PC-9 (cell line): ENCODE results near the gene UHMK1. TPM values are rescaled to one million over a fixed set of nuclear protein-coding genes. Genes with fewer than 3 reads are reported as not detected.
"Not testable (repeated sequence)": the region's sequence is repeated elsewhere in the genome, so short reads cannot be mapped to it uniquely, and the experiment has no call there.

ENCODE experiments used
- Bru-seq: library from RNA; stranded (reverse); fragments of 400-500 nt; gene quantifications from one replicate; lab custom pipeline; 2021; lab: Mats Ljungman, UMichigan
- BruChase-seq, 2 experiments: library from RNA; stranded (reverse); fragments of 400-500 nt; gene quantifications; one replicate each; lab custom pipeline; 2021; lab: Mats Ljungman, UMichigan
- BruUV-seq: library from RNA; stranded (reverse); fragments of 400-500 nt; replicated peaks from 2 replicates; lab custom pipeline; 2021; lab: Mats Ljungman, UMichigan
- CTCF ChIA-PET: fragments of 300-600 bp; sonication (Branson Sonifier 250); formaldehyde crosslinking; loops from one replicate; lab custom pipeline; 2022; ENCODE audit warnings: antibody characterized with exemption; lab: Charles Lee
- POLR2A ChIA-PET: fragments of 300-600 bp; sonication (Branson Sonifier 250); formaldehyde crosslinking; loops from one replicate; lab custom pipeline; 2022; ENCODE audit warnings: antibody characterized with exemption; ENCODE audit not compliant: unreplicated experiment; lab: Charles Lee
- DNase-seq, 2 experiments: peaks; one replicate each; pipeline versions ENCODE4 v3.0.0 to v3.0.0-alpha.2; 2015 to 2022; ENCODE audit warnings: mixed read lengths in 1 of 2
- H2AFZ ChIP-seq: fragments of 200-600 bp; sonication (generic); 2 replicates; pipeline ENCODE4 v1.8.1; 2017; ENCODE audit warnings: antibody characterized with exemption
- H3F3A ChIP-seq: fragments of 200-600 bp; sonication (generic); 2 replicates; pipeline ENCODE4 v1.8.1; 2017; ENCODE audit warnings: antibody characterized with exemption, mild to moderate bottlenecking, low read depth; ENCODE audit not compliant: insufficient read depth
- H3K27ac ChIP-seq: fragments of 200-600 bp; sonication (generic); 2 replicates; pipeline ENCODE4 v1.6.1; 2016; ENCODE audit warnings: mixed run types
- H3K27me3 ChIP-seq: fragments of 200-600 bp; sonication (generic); 2 replicates; pipeline ENCODE4 v1.6.1; 2016; ENCODE audit warnings: low read depth, mixed run types; ENCODE audit not compliant: insufficient read depth
- H3K36me3 ChIP-seq: fragments of 200-600 bp; sonication (generic); 2 replicates; pipeline ENCODE4 v1.6.1; 2016; ENCODE audit warnings: low read depth, mixed run types
- H3K4me1 ChIP-seq: fragments of 200-600 bp; sonication (generic); replicated peaks from 2 replicates; pipeline ENCODE4 v1.6.1; 2016; ENCODE audit warnings: mixed run types; ENCODE audit not compliant: insufficient read depth
- H3K4me2 ChIP-seq: fragments of 200-600 bp; sonication (generic); 2 replicates; pipeline ENCODE4 v1.6.1; 2017; ENCODE audit warnings: mixed run types
- H3K4me3 ChIP-seq: fragments of 200-600 bp; sonication (generic); 2 replicates; pipeline ENCODE4 v1.6.1; 2016; ENCODE audit warnings: mixed run types
- H3K79me2 ChIP-seq: fragments of 200-600 bp; sonication (generic); 2 replicates; pipeline ENCODE4 v1.6.1; 2017; ENCODE audit warnings: low read depth, mixed run types
- H3K9me2 ChIP-seq: fragments of 200-600 bp; sonication (generic); 2 replicates; pipeline ENCODE4 v1.8.1; 2017; ENCODE audit warnings: mild to moderate bottlenecking; ENCODE audit not compliant: insufficient read depth
- H3K9me3 ChIP-seq: fragments of 200-600 bp; sonication (generic); 2 replicates; pipeline ENCODE4 v1.8.1; 2016; ENCODE audit warnings: low read depth; ENCODE audit not compliant: insufficient read depth
- H4K20me1 ChIP-seq: fragments of 200-600 bp; sonication (generic); 2 replicates; pipeline ENCODE4 v1.8.1; 2017; ENCODE audit not compliant: insufficient read depth
- EZH2 ChIP-seq: fragments of 200-600 bp; sonication (generic); IDR thresholded peaks from 2 replicates; pipeline ENCODE4 v1.8.0; 2017; ENCODE audit warnings: antibody characterized with exemption, low read depth
- intact Hi-C: fragments of 100-400 bp; cut with micrococcal nuclease; formaldehyde crosslinking; loops from one replicate; pipeline ENCODE4 v1.10.0; 2022; ENCODE audit not compliant: unreplicated experiment
- long read RNA-seq: library from polyadenylated mRNA; stranded (forward); transcript quantifications from one replicate; pipeline ENCODE4 v2.0.0, GENCODE V29; 2022
- total RNA-seq: library from RNA; stranded (reverse); gene quantifications from 2 replicates; pipeline ENCODE4 v1.2.3, GENCODE V29; 2021
- TF ChIP-seq, protein P1 (sequence below): fragments of 200-600 bp; sonication (generic); conservative IDR thresholded peaks from 2 replicates; pipeline ENCODE4 v1.6.1; 2017; ENCODE audit warnings: mixed run types, antibody characterized with exemption, mild to moderate bottlenecking, moderate library complexity

UHMK1 gene
- 34.8 and 49.5 TPM in 2 replicates for total RNA-seq
- percentile 89 among the genes with signal in this experiment for Bru-seq, nascent RNA
- BruChase-seq, experiment 1, labeled RNA remaining after a 2-hour chase, result percentile 96 among the genes with signal in this experiment
- percentile 98 among the genes with signal in this experiment for BruChase-seq, experiment 2, labeled RNA remaining after a 6-hour chase
- long read RNA-seq, full-length matches to known transcripts, result 17 of 30 reads
- long read RNA-seq, partial matches to known transcripts, result 0 of 30 reads
- long read RNA-seq, other reads (novel, unspliced or antisense), result 13 of 30 reads

- H3K79me2 ChIP-seq, result peaks cover 38% of the 10 kb centered on the region
- H2AFZ ChIP-seq, result peak within 1 kb of the TSS; percentile 99
- H4K20me1 ChIP-seq, result peaks cover 14% of the 10 kb centered on the region; the same call in 1 of the 2 replicates
- no peaks in the 10 kb centered on the region for H3K9me2 ChIP-seq
- POLR2A ChIA-PET, result no interaction called here
- intact Hi-C loops, result loop anchor here (2.0 to 5.0 kb wide), 3 partner anchors 63 to 441 kb away; partner anchors contain the start of gene UAP1
- BruUV-seq, result TSS peak; percentile 55
- TF ChIP-seq EZH2, result no peak
- TF ChIP-seq, protein P1, sequence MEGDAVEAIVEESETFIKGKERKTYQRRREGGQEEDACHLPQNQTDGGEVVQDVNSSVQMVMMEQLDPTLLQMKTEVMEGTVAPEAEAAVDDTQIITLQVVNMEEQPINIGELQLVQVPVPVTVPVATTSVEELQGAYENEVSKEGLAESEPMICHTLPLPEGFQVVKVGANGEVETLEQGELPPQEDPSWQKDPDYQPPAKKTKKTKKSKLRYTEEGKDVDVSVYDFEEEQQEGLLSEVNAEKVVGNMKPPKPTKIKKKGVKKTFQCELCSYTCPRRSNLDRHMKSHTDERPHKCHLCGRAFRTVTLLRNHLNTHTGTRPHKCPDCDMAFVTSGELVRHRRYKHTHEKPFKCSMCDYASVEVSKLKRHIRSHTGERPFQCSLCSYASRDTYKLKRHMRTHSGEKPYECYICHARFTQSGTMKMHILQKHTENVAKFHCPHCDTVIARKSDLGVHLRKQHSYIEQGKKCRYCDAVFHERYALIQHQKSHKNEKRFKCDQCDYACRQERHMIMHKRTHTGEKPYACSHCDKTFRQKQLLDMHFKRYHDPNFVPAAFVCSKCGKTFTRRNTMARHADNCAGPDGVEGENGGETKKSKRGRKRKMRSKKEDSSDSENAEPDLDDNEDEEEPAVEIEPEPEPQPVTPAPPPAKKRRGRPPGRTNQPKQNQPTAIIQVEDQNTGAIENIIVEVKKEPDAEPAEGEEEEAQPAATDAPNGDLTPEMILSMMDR, result no peak
- DNase-seq, result peak; percentile 74 to 85
- peak within 1 kb of the TSS; percentile 97 for H3K4me3 ChIP-seq
- peak within 1 kb of the TSS; percentile 86 for H3K4me2 ChIP-seq
- H3F3A ChIP-seq, result no peaks in the 10 kb centered on the region
- no peaks in the 10 kb centered on the region for H3K27me3 ChIP-seq
- peak within 1 kb of the TSS; percentile 61 for H3K27ac ChIP-seq
- H3K9me3 ChIP-seq, result no peaks in the 10 kb centered on the region
- H3K36me3 ChIP-seq, result peaks cover 22% of the 10 kb centered on the region
- CTCF ChIA-PET, result no interaction called here
- H3K4me1 ChIP-seq, result 0 out of 2 replicates have a peak, but pooled peaks cover 12% of the 10 kb centered on the region
Measured at GRCh38 chr1:162497723-162498495, at the start of gene UHMK1. Gene UHMK1 (plus strand): TSS chr1:162497818. CDS start chr1:162498001, 183 bp downstream.

DNA sequence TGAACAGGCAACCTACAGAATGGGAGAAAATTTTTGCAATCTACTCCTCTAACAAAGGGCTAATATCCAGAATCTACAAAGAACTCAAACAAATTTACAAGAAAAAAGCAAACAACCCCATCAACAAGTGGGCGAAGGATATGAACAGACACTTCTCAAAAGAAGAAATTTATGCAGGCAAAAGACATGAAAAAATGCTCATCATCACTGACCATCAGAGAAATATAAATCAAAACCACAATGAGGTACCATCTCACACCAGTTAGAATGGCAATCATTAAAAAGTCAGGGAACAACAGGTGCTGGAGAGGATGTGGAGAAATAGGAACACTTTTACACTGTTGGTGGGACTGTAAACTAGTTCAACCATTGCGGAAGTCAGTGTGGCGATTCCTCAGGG lies 43.3 kb upstream of the UHMK1 start:
- H4K20me1 ChIP-seq, H3K79me2 ChIP-seq, POLR2A ChIA-PET, H3K9me3 ChIP-seq, intact Hi-C loops, BruUV-seq, H2AFZ ChIP-seq, H3K9me2 ChIP-seq, H3K36me3 ChIP-seq, H3K4me3 ChIP-seq, H3K4me2 ChIP-seq, H3K27me3 ChIP-seq, DNase-seq, H3F3A ChIP-seq, H3K4me1 ChIP-seq, H3K27ac ChIP-seq, CTCF ChIA-PET: not testable (repeated sequence)

- POLR2A ChIA-PET, result no interaction called here
- no peak for DNase-seq
- Histone ChIP-seq H3K36me3 (no peaks in the 10 kb centered on the region), H3K4me1 (no peaks in the 10 kb centered on the region), H3F3A (no peaks in the 10 kb centered on the region), H4K20me1 (no peaks in the 10 kb centered on the region), H3K9me2 (no peaks in the 10 kb centered on the region), H3K4me2 (no peak overlapping the region), H3K9me3 (no peaks in the 10 kb centered on the region), H2AFZ (no peak overlapping the region), H3K27ac (no peak overlapping the region), H3K4me3 (no peak overlapping the region), H3K27me3 (0 out of 2 replicates have a peak, but pooled peaks cover 4% of the 10 kb centered on the region), H3K79me2 (no peaks in the 10 kb centered on the region)
- TF ChIP-seq, protein P1, result peak; percentile 26; the same call in 1 of the 2 replicates
- no peak for TF ChIP-seq EZH2
- intact Hi-C loops, result no loop called here
- CTCF ChIA-PET, result no interaction called here
- no TSS peak for BruUV-seq
Measured at GRCh38 chr1:162456323-162456722, 41.3 kb upstream of the UHMK1 start.
